Skeletal muscle satellite cell (primary cell): ENCODE measurements around the gene ARPC1A.
"Not testable (repeated sequence)": the region's sequence is repeated elsewhere in the genome, so short reads cannot be mapped to it uniquely, and the experiment has no call there.

ENCODE experiments used
- H3K27me3 ChIP-seq: 2 replicates; pipeline ENCODE4 v1.7.0; 2013; ENCODE audit warnings: low read length; ENCODE audit not compliant: control insufficient read depth, insufficient read depth
- H3K36me3 ChIP-seq: 2 replicates; pipeline ENCODE4 v1.7.0; 2013; ENCODE audit warnings: mild to moderate bottlenecking, control low read depth, low read length; ENCODE audit not compliant: insufficient read depth
- H3K4me1 ChIP-seq: 2 replicates; pipeline ENCODE4 v1.7.0; 2013; ENCODE audit warnings: low read length; ENCODE audit not compliant: control insufficient read depth, insufficient read depth
- H3K4me2 ChIP-seq: 2 replicates; pipeline ENCODE4 v1.7.0; 2013; ENCODE audit warnings: mild to moderate bottlenecking, low read length
- H3K4me3 ChIP-seq: 2 replicates; pipeline ENCODE4 v1.7.0; 2013; ENCODE audit warnings: low read length
- H3K9ac ChIP-seq: 2 replicates; pipeline ENCODE4 v1.7.0; 2013; ENCODE audit warnings: mild to moderate bottlenecking, low read depth, low read length, moderate library complexity
- H3K9me3 ChIP-seq: replicated peaks from 2 replicates; pipeline ENCODE4 v1.7.0; 2013; ENCODE audit warnings: mild to moderate bottlenecking, control low read depth, low read length

ARPC1A gene

DNA sequence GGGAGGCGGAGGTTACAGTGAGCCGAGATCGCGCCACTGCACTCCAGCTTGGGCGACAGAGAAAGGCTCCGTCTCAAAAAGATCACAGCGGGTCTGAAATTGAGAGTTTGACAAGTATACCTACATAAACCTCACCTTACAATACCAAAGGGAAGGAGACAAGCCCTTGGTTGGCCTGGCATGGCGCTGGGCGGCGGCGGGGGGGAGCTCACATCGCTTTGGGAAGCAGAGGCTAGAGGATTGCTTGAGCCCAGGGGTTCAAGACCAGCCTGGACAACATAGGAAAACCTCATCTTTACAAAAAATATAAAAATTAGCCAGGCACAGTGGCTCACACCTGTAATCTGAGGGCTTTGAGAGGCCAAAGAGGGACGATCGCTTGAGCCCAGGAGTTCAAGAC, 1.1 kb upstream of the ARPC1A start:
- Histone ChIP-seq H3K9ac (peak overlapping the region; percentile 98), H3K4me2 (peak overlapping the region; percentile 96), H3K27me3 (no peaks in the 10 kb centered on the region), H3K4me1 (peaks cover 23% of the 10 kb centered on the region), H3K9me3 (no peaks in the 10 kb centered on the region), H3K36me3 (peaks cover 6% of the 10 kb centered on the region), H3K4me3 (no peak overlapping the region)

DNA sequence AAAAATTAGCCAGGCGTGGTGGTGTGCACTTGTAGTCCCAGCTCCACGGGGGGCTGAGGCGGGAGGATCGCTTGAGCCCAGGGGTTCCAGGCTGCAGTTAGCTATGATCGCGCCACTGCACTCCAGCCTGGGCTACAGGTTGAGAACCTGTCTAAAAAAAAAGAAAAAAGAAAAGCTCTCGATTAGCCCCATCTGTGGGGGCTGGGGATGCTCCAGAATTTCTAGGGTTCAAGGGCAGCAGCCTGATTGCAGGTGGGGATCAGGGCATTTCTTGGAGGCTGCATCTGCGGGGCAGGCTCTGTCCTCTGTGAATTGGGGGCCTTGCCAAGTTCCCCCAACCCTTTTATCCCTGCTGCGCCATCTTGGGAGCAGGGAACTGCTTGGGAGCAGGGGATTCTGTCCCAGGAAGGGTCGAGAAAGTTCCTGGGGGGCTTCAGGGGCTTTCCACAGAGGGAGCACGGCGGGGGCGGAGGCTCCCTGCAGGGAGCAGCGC, 651 bp upstream of the ARPC1A start:
- Histone ChIP-seq H3K4me3 (peak overlapping the region; percentile 90), H3K36me3 (peaks cover 6% of the 10 kb centered on the region), H3K9me3 (no peaks in the 10 kb centered on the region), H3K27me3 (no peaks in the 10 kb centered on the region), H3K4me1 (peaks cover 28% of the 10 kb centered on the region), H3K9ac (peak overlapping the region; percentile 98), H3K4me2 (peak overlapping the region; percentile 96)

DNA sequence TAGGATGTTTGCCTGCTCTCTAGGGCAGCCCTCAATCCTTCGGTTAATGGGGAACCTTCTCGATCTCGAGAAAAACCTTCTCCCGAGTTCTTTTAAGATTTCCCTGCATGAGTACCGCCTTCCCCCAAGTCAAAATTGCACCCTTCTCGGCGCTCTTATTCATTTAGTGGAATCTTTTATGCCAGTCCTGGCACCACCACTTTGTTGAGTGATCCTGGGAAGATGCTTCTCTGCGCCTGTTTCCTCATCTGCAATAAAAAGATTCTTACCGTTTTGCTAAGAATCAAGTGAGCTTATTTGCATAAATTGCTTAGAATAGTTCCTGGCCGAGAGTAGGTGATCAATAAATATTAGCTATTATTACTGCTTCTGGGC, 697 bp downstream of the ARPC1A start:
- Histone ChIP-seq H3K9ac (peak overlapping the region; percentile 98), H3K4me2 (peak overlapping the region; percentile 85), H3K27me3 (no peaks in the 10 kb centered on the region), H3K9me3 (no peaks in the 10 kb centered on the region), H3K4me3 (peak overlapping the region; percentile 90), H3K36me3 (peaks cover 6% of the 10 kb centered on the region), H3K4me1 (peaks cover 41% of the 10 kb centered on the region)

DNA sequence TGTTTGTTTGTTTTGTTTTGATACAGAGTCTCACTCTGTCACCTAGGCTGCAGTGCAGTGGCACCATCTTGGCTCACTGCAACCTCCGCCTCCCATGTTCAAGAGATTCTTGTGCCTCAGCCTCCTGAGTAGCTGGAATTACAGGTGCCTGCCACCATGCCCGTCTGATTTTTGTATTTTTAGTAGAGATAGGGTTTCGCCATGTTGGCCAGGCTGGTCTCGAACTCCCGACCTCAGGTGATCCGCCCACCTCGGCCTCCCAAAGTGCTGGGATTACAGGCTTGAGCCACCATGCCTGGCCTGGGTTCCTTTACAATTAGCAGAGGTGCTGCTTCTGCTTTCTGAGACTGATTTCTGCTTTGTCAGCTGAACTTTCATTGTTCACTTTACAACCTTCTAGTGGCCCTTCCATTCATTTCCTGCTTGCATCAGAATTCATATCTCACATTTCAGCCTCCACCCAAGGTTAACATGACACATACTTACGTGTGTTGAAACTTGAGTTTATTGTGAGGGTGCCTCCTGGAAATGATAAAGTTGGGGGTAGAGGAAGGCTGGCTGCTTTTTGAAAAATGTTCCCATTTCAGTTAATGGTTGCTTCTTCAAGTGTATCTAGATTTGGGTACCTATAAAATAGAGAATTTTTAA, 4.7 kb downstream of the ARPC1A start:
- Histone ChIP-seq H3K36me3 (peaks cover 19% of the 10 kb centered on the region), H3K4me3 (peak overlapping the region; percentile 46), H3K4me1 (peaks cover 39% of the 10 kb centered on the region), H3K4me2 (peak overlapping the region; percentile 74), H3K9ac (peak overlapping the region; percentile 53)
- H3K9me3 ChIP-seq, H3K27me3 ChIP-seq: not testable (repeated sequence)

DNA sequence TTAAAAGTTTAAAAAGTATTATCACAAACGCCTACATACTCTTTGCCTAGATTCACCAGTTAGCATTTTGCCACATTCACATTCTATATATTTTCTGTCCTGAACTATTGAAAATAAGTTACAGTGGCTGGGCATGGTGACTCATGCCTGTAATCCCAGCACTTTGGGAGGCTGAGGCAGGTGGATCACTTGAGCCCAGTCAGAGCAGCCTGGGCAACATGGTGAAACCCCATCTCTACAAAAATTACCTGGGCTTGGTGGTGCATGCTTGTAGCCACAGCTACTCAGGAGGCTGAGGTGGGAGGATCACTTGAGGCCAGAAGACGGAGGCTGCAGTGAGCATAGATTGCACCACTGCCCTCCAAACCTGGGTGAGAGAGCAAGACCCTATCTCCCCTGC, 5.3 kb downstream of the ARPC1A start:
- Histone ChIP-seq H3K9ac (peak overlapping the region; percentile 3), H3K9me3 (no peaks in the 10 kb centered on the region), H3K4me2 (peak overlapping the region; percentile 74), H3K36me3 (peaks cover 22% of the 10 kb centered on the region), H3K4me1 (peaks cover 39% of the 10 kb centered on the region), H3K4me3 (peak overlapping the region; percentile 35), H3K27me3 (no peaks in the 10 kb centered on the region)

DNA sequence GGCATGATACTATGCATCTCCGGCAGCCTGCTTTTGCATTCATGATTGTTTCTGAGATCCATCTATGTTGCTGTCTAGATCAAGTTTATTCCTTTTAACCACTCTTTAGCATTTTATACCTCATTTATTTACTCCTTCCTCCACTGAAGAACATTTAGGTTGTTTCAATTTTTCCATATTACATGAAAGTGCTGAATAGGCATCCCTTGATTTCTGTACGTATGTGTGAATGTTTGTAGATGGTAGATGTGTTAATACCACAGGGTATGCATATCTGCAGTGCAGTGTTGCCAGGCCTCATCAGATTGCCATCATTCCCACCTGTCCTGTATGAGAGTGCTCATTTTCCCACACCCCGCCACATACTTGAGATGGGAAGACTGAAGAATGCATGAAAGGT, 13.9 kb downstream of the ARPC1A start:
- Histone ChIP-seq H3K27me3 (no peaks in the 10 kb centered on the region), H3K4me1 (no peaks in the 10 kb centered on the region), H3K4me3 (no peak overlapping the region), H3K36me3 (peaks cover 75% of the 10 kb centered on the region), H3K9ac (no peak overlapping the region), H3K9me3 (no peaks in the 10 kb centered on the region), H3K4me2 (no peak overlapping the region)

DNA sequence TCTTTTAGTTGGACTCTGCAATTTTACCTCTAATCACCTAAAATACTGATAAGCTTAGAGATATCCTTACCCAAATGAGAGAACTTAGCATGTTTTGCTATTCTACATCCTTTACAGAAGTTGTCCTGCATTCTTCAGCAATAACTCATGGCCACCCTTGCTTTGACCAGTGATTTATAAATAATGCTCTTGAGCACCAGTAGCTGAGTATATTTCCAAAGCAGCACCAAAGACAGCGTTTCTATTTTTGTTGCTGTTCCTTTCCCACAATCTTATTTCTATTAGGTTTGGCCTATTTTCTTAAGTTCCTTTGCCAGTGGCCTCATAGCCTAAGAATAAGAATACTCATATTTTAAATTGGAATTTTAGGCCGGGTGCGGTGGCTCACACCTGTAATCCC, 15.0 kb downstream of the ARPC1A start:
- no peak overlapping the region for H3K4me2 ChIP-seq
- no peaks in the 10 kb centered on the region for H3K27me3 ChIP-seq
- H3K4me1 ChIP-seq, result no peaks in the 10 kb centered on the region
- H3K4me3 ChIP-seq, result no peak overlapping the region
- no peak overlapping the region for H3K9ac ChIP-seq
- H3K9me3 ChIP-seq, result no peaks in the 10 kb centered on the region
- H3K36me3 ChIP-seq, result peaks cover 79% of the 10 kb centered on the region

DNA sequence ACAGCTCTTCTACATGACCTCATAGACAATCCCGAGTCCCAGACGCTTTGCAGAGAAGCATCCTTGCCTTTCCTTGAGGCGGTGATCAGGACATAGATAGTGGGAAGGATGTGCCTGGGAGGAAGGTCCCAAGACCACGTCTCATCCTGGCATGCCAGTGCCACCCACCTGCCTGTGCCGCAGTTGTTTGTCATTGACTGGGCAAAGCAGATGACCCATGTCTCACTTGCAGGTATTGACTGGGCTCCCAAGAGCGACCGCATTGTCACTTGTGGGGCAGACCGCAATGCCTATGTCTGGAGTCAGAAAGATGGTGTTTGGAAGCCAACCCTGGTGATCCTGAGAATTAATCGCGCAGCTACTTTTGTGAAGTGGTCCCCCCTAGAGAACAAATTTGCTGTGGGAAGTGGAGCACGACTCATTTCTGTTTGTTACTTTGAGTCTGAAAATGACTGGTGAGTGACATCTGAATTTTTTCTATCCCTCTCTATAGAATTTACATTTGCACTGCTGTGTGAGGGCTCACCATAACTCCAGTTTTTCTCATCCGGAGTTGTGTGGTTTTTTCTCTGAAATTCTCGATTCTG, 18.5 kb downstream of the ARPC1A start:
- Histone ChIP-seq H3K9me3 (no peaks in the 10 kb centered on the region), H3K4me3 (no peak overlapping the region), H3K4me2 (no peak overlapping the region), H3K36me3 (peaks cover 70% of the 10 kb centered on the region), H3K4me1 (no peaks in the 10 kb centered on the region), H3K27me3 (no peaks in the 10 kb centered on the region), H3K9ac (no peak overlapping the region)

DNA sequence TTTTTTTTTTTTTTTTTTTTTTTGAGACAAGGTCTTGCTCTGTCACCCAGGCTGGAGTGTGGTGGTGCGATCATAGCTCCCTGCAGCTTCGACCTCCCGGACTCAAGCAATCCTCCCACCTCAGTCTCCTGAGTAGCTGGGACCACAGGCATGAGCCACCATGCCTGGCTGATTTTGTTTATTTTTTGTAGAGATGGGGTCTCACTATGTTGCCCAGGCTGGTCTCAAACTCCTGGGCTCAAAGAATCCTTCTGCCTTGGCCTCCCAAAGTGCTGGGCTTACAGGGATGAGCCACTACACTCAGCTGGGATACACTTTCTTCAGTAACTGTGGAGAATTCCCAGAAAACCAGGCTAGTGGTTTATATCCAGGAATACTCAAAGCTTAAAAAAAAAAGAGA, 24.9 kb downstream of the ARPC1A start:
- H3K36me3 ChIP-seq, result peaks cover 57% of the 10 kb centered on the region

DNA sequence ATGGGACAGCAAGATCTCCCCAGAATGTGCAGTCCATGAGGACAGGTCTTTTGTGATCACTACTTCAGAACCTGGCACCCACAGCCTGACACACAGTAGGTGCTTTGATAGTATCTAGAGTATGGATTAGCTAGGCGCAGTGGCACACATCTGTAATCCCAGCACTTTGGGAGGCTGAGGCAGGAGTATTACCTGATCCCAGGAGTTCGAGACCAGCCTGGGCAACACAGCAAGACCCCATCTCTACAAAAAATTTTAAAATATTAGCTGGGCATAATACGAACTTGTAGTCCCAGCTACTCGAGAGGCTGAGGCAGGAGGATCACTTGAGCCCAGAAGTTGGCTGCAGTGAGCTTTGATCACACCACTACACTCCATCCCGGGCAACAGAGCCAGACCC, 26.5 kb downstream of the ARPC1A start:
- no peaks in the 10 kb centered on the region for H3K9me3 ChIP-seq
- H3K27me3 ChIP-seq, result no peaks in the 10 kb centered on the region
- H3K4me1 ChIP-seq, result no peaks in the 10 kb centered on the region
- H3K4me2 ChIP-seq, result no peak overlapping the region
- H3K36me3 ChIP-seq, result peaks cover 61% of the 10 kb centered on the region
- H3K4me3 ChIP-seq, result no peak overlapping the region
- H3K9ac ChIP-seq, result no peak overlapping the region

More for the DNA sequence above, 24.9 kb downstream of the ARPC1A start:
- not testable (repeated sequence) for H3K4me1 ChIP-seq, H3K4me3 ChIP-seq, H3K9ac ChIP-seq, H3K27me3 ChIP-seq, H3K4me2 ChIP-seq, H3K9me3 ChIP-seq

DNA sequence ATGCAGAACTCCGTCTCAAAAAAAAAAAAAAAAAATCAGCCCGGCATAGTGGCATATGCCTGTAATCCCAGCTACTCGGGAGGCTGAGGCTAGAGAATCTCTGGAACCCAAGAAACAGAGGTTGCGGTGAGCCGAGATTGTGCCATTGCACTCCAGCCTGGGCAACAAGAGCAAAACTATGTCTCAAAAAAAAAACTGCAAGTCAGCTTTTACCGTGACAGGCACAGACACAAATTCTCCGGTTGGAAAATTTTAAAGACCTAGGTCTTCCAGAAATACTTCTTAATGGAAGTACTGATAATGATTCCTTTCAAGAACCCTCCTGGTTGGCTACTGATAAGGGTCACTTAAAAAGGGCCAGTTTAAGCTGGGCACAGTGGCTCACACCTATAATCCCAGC, 29.4 kb downstream of the ARPC1A start:
- H3K27me3 ChIP-seq, result no peaks in the 10 kb centered on the region
- no peaks in the 10 kb centered on the region for H3K4me1 ChIP-seq
- no peak overlapping the region for H3K9ac ChIP-seq
- no peak overlapping the region for H3K4me3 ChIP-seq
- H3K9me3 ChIP-seq, result no peaks in the 10 kb centered on the region
- H3K4me2 ChIP-seq, result no peak overlapping the region
- peaks cover 60% of the 10 kb centered on the region for H3K36me3 ChIP-seq
